Smooth muscle cell (in vitro differentiated cells): ENCODE results near the gene DKC1. TPM values are rescaled to one million over a fixed set of nuclear protein-coding genes. Genes with fewer than 3 reads are reported as not detected.

Experiments used
- DNase-seq: peaks from one replicate; lab custom pipeline; 2025; ENCODE audit not compliant: unreplicated experiment; lab: John Stamatoyannopoulos, UW
- H2AFZ ChIP-seq: fragments of 200-600 bp; sonication (generic); 2 replicates; pipeline ENCODE4 v1.6.0; 2016; ENCODE audit warnings: antibody characterized with exemption, low read depth, mild to moderate bottlenecking
- H3F3A ChIP-seq: fragments of 200-600 bp; sonication (generic); 2 replicates; pipeline ENCODE4 v1.6.0; 2017; ENCODE audit warnings: antibody characterized with exemption, low read depth
- H3K27ac ChIP-seq: fragments of 200-600 bp; sonication (generic); 2 replicates; pipeline ENCODE4 v1.5.1; 2016; ENCODE audit warnings: low read depth, mild to moderate bottlenecking
- H3K27me3 ChIP-seq: fragments of 200-600 bp; sonication (generic); 2 replicates; pipeline ENCODE4 v1.6.1; 2016; ENCODE audit warnings: low read depth, mild to moderate bottlenecking
- H3K36me3 ChIP-seq: fragments of 200-600 bp; sonication (generic); 2 replicates; pipeline ENCODE4 v1.5.1; 2016; ENCODE audit warnings: low read depth
- H3K4me1 ChIP-seq: fragments of 200-600 bp; sonication (generic); 2 replicates; pipeline ENCODE4 v1.5.1; 2016; ENCODE audit warnings: low read depth
- H3K4me2 ChIP-seq: fragments of 200-600 bp; sonication (generic); 2 replicates; pipeline ENCODE4 v1.6.0; 2016; ENCODE audit warnings: mild to moderate bottlenecking
- H3K4me3 ChIP-seq: fragments of 200-600 bp; sonication (generic); 2 replicates; pipeline ENCODE4 v1.5.1; 2016; ENCODE audit warnings: mild to moderate bottlenecking
- H3K79me2 ChIP-seq: fragments of 200-600 bp; sonication (generic); 2 replicates; pipeline ENCODE4 v1.6.0; 2016; ENCODE audit warnings: low read depth, mild to moderate bottlenecking
- H3K9ac ChIP-seq: fragments of 200-600 bp; sonication (generic); 2 replicates; pipeline ENCODE4 v1.6.0; 2016; ENCODE audit warnings: low read depth
- H3K9me3 ChIP-seq: fragments of 200-600 bp; sonication (generic); replicated peaks from 2 replicates; pipeline ENCODE4 v1.5.1; 2016; ENCODE audit warnings: low read depth
- H4K20me1 ChIP-seq: fragments of 200-600 bp; sonication (generic); 2 replicates; pipeline ENCODE4 v1.6.0; 2016; ENCODE audit warnings: low read depth
- CTCF ChIP-seq: fragments of 200-600 bp; sonication (generic); IDR thresholded peaks from 2 replicates; pipeline ENCODE4 v1.5.1; 2017; ENCODE audit warnings: borderline replicate concordance, mild to moderate bottlenecking, antibody characterized with exemption; ENCODE audit not compliant: insufficient read depth, poor library complexity, severe bottlenecking
- WGBS: methylation state at CpG from one replicate; pipeline ENCODE4 v1.1.7; 2016; ENCODE audit warnings: low lambda C conversion rate; 5-methylcytosine and 5-hydroxymethylcytosine counted together
- polyA plus RNA-seq: library from polyadenylated mRNA; unstranded; fragments of >200 nt; fragmentation: Nextera tagmentation; extraction: Ambion mirVana; gene quantifications from 2 replicates; pipeline ENCODE4 v1.2.1, GENCODE V29; 2016
- total RNA-seq: library from RNA; depleted of rRNA; stranded (reverse); fragments of >200 nt; gene quantifications from 2 replicates; pipeline ENCODE4 v1.2.3, GENCODE V29; 2014

DKC1 gene
- total and polyA plus RNA-seq, 2 experiments from 2014 or later, result 18.7 to 35.1 TPM

- Histone ChIP-seq H3K9me3 (no peaks in the 10 kb centered on the region), H3F3A (no peaks in the 10 kb centered on the region), H2AFZ (no peak overlapping the region), H3K27ac (no peak overlapping the region), H3K4me1 (no peaks in the 10 kb centered on the region), H3K36me3 (no peaks in the 10 kb centered on the region), H3K9ac (no peak overlapping the region), H3K79me2 (no peaks in the 10 kb centered on the region), H3K4me3 (no peak overlapping the region), H4K20me1 (no peaks in the 10 kb centered on the region), H3K4me2 (no peak overlapping the region), H3K27me3 (no peaks in the 10 kb centered on the region)
- WGBS, result 83% methylated on average over 2 of the region's 2 CpGs
- TF ChIP-seq CTCF, result no peak
- no peak for DNase-seq
Measured at GRCh38 chrX:154724993-154725756, 37.5 kb upstream of the DKC1 start.

GRCh38 chrX:154727418-154727817, 35.2 kb upstream of the DKC1 start:
- no peak overlapping the region for H2AFZ ChIP-seq
- no peaks in the 10 kb centered on the region for H3K27me3 ChIP-seq
- TF ChIP-seq CTCF, result no peak
- H3K9ac ChIP-seq, result no peak overlapping the region
- no peaks in the 10 kb centered on the region for H3F3A ChIP-seq
- H3K27ac ChIP-seq, result no peak overlapping the region
- no peaks in the 10 kb centered on the region for H4K20me1 ChIP-seq
- H3K9me3 ChIP-seq, result no peaks in the 10 kb centered on the region
- DNase-seq, result no peak
- WGBS, result 79% methylated on average over 1 of the region's 1 CpG
- no peak overlapping the region for H3K4me2 ChIP-seq
- no peaks in the 10 kb centered on the region for H3K79me2 ChIP-seq
- H3K36me3 ChIP-seq, result no peaks in the 10 kb centered on the region
- no peak overlapping the region for H3K4me3 ChIP-seq
- H3K4me1 ChIP-seq, result no peaks in the 10 kb centered on the region

- Histone ChIP-seq H4K20me1 (no peaks in the 10 kb centered on the region), H3K9ac (no peak overlapping the region), H3F3A (no peaks in the 10 kb centered on the region), H3K9me3 (no peaks in the 10 kb centered on the region), H3K4me3 (no peak overlapping the region), H3K27ac (no peak overlapping the region), H3K79me2 (no peaks in the 10 kb centered on the region), H3K4me1 (no peaks in the 10 kb centered on the region), H2AFZ (no peak overlapping the region), H3K27me3 (no peaks in the 10 kb centered on the region), H3K4me2 (no peak overlapping the region), H3K36me3 (no peaks in the 10 kb centered on the region)
- DNase-seq, result no peak
- WGBS, result 66% methylated on average over 3 of the region's 3 CpGs
- no peak for TF ChIP-seq CTCF
Measured at GRCh38 chrX:154727871-154728270, 34.8 kb upstream of the DKC1 start.
